Endothelial cell of umbilical vein (primary cell): ENCODE measurements around the gene ABCA7. TPM values are rescaled to one million over a fixed set of nuclear protein-coding genes. Genes with fewer than 3 reads are reported as not detected.

Experiments
- BruUV-seq: library from RNA; stranded (reverse); fragments of 400-500 nt; replicated peaks from 2 replicates; lab custom pipeline; 2021; lab: Mats Ljungman, UMichigan
- CTCF ChIA-PET: fragments of 300-600, 350-600 bp; sonication (Branson Sonifier 250); formaldehyde crosslinking; loops from one replicate; lab custom pipeline; 2021; ENCODE audit warnings: antibody characterized with exemption, inconsistent platforms; lab: Charles Lee
- POLR2A ChIA-PET: fragments of 300-600, 350-600 bp; sonication (Branson Sonifier 250); formaldehyde crosslinking; loops from one replicate; lab custom pipeline; 2021; ENCODE audit warnings: antibody characterized with exemption, inconsistent platforms; lab: Charles Lee
- DNase-seq: peaks from one replicate; pipeline ENCODE4 v3.0.0-alpha.2; 2011; ENCODE audit warnings: low read depth, low spot score
- FAIRE-seq: peaks from 2 replicates; lab custom pipeline; 2011; peaks lifted over from hg19 to GRCh38; lab: Jason Lieb, UNC
- H2AFZ ChIP-seq: 2 replicates; pipeline ENCODE4 v1.6.0; 2012; ENCODE audit warnings: low read depth, low read length, control low read depth, inconsistent platforms
- H3K27ac ChIP-seq: 2 replicates; pipeline ENCODE4 v1.5.1; 2011; ENCODE audit warnings: low read depth, mild to moderate bottlenecking, control low read depth, low read length, moderate library complexity; ENCODE audit not compliant: insufficient read depth
- H3K27me3 ChIP-seq, 2 experiments: 2 replicates each; pipeline versions ENCODE4 v1.6.0 to v1.6.1; 2011; ENCODE audit warnings: low read length in 2 of 2, mixed read lengths in 1 of 2; ENCODE audit not compliant: control insufficient read depth in 2 of 2, insufficient read depth in 2 of 2
- H3K36me3 ChIP-seq, 2 experiments: 2 replicates in 1 of 2; 3 replicates in 1 of 2; pipeline ENCODE4 v1.5.1; 2011; ENCODE audit warnings: low read length in 2 of 2, mild to moderate bottlenecking in 1 of 2, moderate library complexity in 1 of 2; ENCODE audit not compliant: control insufficient read depth in 2 of 2, insufficient read depth in 2 of 2; ENCODE audit errors: extremely low read depth in 1 of 2
- H3K4me1 ChIP-seq: 3 replicates; pipeline ENCODE4 v1.5.1; 2011; ENCODE audit warnings: mild to moderate bottlenecking, low read length; ENCODE audit not compliant: control insufficient read depth, insufficient read depth; ENCODE audit errors: extremely low read depth
- H3K4me2 ChIP-seq: 2 replicates; pipeline ENCODE4 v1.6.1; 2011; ENCODE audit warnings: low read length, control low read depth, mixed read lengths; ENCODE audit not compliant: insufficient read depth
- H3K4me3 ChIP-seq, 3 experiments: fragments of 200-600 bp in 1 of 3; sonication (generic), shearing (Covaris generic) in 1 of 3; replicated peaks in 1 of 3; 2 replicates each; pipeline ENCODE4 v1.5.1; 2011 to 2016; ENCODE audit warnings: control low read depth in 3 of 3, low read length in 3 of 3, mild to moderate bottlenecking in 2 of 3, inconsistent platforms in 1 of 3, low read depth in 1 of 3, moderate library complexity in 1 of 3; ENCODE audit not compliant: insufficient read depth in 1 of 3
- H3K79me2 ChIP-seq: 2 replicates; pipeline ENCODE4 v1.6.0; 2012; ENCODE audit warnings: low read length, inconsistent platforms; ENCODE audit not compliant: control insufficient read depth, insufficient read depth
- H3K9ac ChIP-seq: replicated peaks from 2 replicates; pipeline ENCODE3; 2011; ENCODE audit warnings: low read length, control low read depth; ENCODE audit not compliant: insufficient read depth; ENCODE audit errors: extremely low read depth
- H3K9me1 ChIP-seq: replicated peaks from 3 replicates; pipeline ENCODE4 v1.6.0; 2011; ENCODE audit warnings: mild to moderate bottlenecking, low read length; ENCODE audit not compliant: control insufficient read depth, insufficient read depth; ENCODE audit errors: extremely low read depth
- H3K9me3 ChIP-seq: replicated peaks from 2 replicates; pipeline ENCODE4 v1.5.1; 2012; ENCODE audit warnings: low read length, inconsistent platforms; ENCODE audit not compliant: control insufficient read depth, insufficient read depth
- H4K20me1 ChIP-seq: replicated peaks from 2 replicates; pipeline ENCODE3; 2011; ENCODE audit warnings: mild to moderate bottlenecking, low read length; ENCODE audit not compliant: control insufficient read depth, insufficient read depth; ENCODE audit errors: extremely low read depth
- CTCF ChIP-seq, 2 donors: IDR thresholded peaks; 1 replicate in 1 of 2; 2 replicates in 1 of 2; pipeline ENCODE4 v1.5.1; 2011; ENCODE audit warnings: low read length in 2 of 2, mild to moderate bottlenecking in 2 of 2, moderate library complexity in 2 of 2, control low read depth in 1 of 2, inconsistent platforms in 1 of 2, low read depth in 1 of 2; ENCODE audit not compliant: insufficient read depth in 1 of 2; ENCODE audit errors: extremely low read depth in 1 of 2
- EZH2 ChIP-seq: IDR thresholded peaks from 2 replicates; pipeline ENCODE4 v1.6.1; 2012; ENCODE audit warnings: borderline replicate concordance, low read depth, mild to moderate bottlenecking, moderate library complexity, low read length, inconsistent platforms; ENCODE audit not compliant: severe bottlenecking
- FOS ChIP-seq: IDR thresholded peaks from 2 replicates; pipeline ENCODE4 v1.6.1; 2011; ENCODE audit warnings: mild to moderate bottlenecking, low read length, moderate library complexity, borderline replicate concordance; ENCODE audit not compliant: insufficient read depth
- GATA2 ChIP-seq: IDR thresholded peaks from 2 replicates; pipeline ENCODE4 v1.7.0; 2011; ENCODE audit warnings: low read depth, mild to moderate bottlenecking, moderate library complexity, mixed read lengths, low read length; ENCODE audit not compliant: insufficient read length, insufficient read depth
- JUN ChIP-seq: IDR thresholded peaks from 2 replicates; pipeline ENCODE4 v1.6.1; 2011; ENCODE audit warnings: borderline replicate concordance, low read depth; ENCODE audit not compliant: insufficient read length, insufficient read depth
- MAX ChIP-seq: IDR thresholded peaks from 2 replicates; pipeline ENCODE4 v1.6.1; 2011; ENCODE audit not compliant: insufficient read depth, insufficient read length
- MYC ChIP-seq: IDR thresholded peaks from one replicate; pipeline ENCODE4 v1.6.1; 2011; ENCODE audit warnings: mild to moderate bottlenecking, low read depth, low read length
- POLR2A ChIP-seq: IDR thresholded peaks from 2 replicates; pipeline ENCODE4 v1.6.1; 2012; ENCODE audit warnings: low read depth, mild to moderate bottlenecking, control low read depth, low read length
- POLR2AphosphoS5 ChIP-seq: IDR thresholded peaks from 2 replicates; pipeline ENCODE4 v1.6.1; 2012; ENCODE audit warnings: low read depth, mild to moderate bottlenecking, control low read depth, low read length, moderate library complexity; ENCODE audit not compliant: insufficient read depth
- dilution Hi-C: fragments of 300-500 bp; cut with MboI; formaldehyde crosslinking; loops from one replicate; pipeline ENCODE4 v1.15.0; 2019; ENCODE audit warnings: low sequenced_read_pairs; ENCODE audit not compliant: extremely low pct_ligation_motif_present
- intact Hi-C: fragments of 100-400 bp; cut with micrococcal nuclease; formaldehyde crosslinking; loops from one replicate; pipeline ENCODE4 v1.10.0; 2022
- polyA plus RNA-seq, 4 experiments: library from polyadenylated mRNA; depleted of rRNA in 3 of 4; stranded (reverse) in 3 of 4; unstranded in 1 of 4; fragments of >200 nt; gene quantifications; 2 replicates each; pipeline versions ENCODE4 v1.2.1 to v1.2.3, GENCODE V29; 2011 to 2012; ENCODE audit warnings: missing spikeins in 1 of 4
- total RNA-seq: library from RNA; stranded (reverse); gene quantifications from 2 replicates; pipeline ENCODE4 v1.2.3, GENCODE V29; 2021

Gene ABCA7
- total and polyA plus RNA-seq, 2 donors (not counting 3 experiments of a cell fraction or from before 2014, with no cell fraction given), result 5.7 to 9.8 TPM

- Histone ChIP-seq H3K4me2 (no peak overlapping the region), H3K4me3 (no peak overlapping the region), H3K9me1 (no peaks in the 10 kb centered on the region), H3K27ac (no peak overlapping the region), H3K27me3 (no peaks in the 10 kb centered on the region), H2AFZ (no peak overlapping the region), H3K9me3 (no peaks in the 10 kb centered on the region), H3K79me2 (peaks cover 4% of the 10 kb centered on the region), H4K20me1 (no peaks in the 10 kb centered on the region), H3K4me1 (peaks cover 25% of the 10 kb centered on the region), H3K36me3 (peaks cover 13 to 22% of the 10 kb centered on the region in 2 experiments), H3K9ac (no peak overlapping the region)
- FAIRE-seq, result no peak
- intact Hi-C loops, result no loop called here
- CTCF ChIA-PET, result no interaction called here
- dilution Hi-C loops, result no loop called here
- TF ChIP-seq EZH2, result no peak
- TF ChIP-seq MYC, result no peak
- no peak for TF ChIP-seq FOS
- TF ChIP-seq CTCF (IDR thresholded peaks at IDR 0.05; ENCODE audit: extremely low read depth in 1 of 2, insufficient read depth in 1 of 2, low read depth in 1 of 2, low read length in 2 of 2), result no peak
- no peak for TF ChIP-seq POLR2AphosphoS5
- TF ChIP-seq GATA2, result no peak
- no peak for TF ChIP-seq JUN
- TF ChIP-seq MAX, result no peak
- no peak for TF ChIP-seq POLR2A
- POLR2A ChIA-PET, result no interaction called here
- DNase-seq, result no peak
- BruUV-seq, result no TSS peak
Observed at GRCh38 chr19:1035998-1036621, 3.8 kb upstream of the ABCA7 start.
